GM23338 (cell line): ENCODE data around the gene PHF23. TPM values are rescaled to one million over a fixed set of nuclear protein-coding genes. Genes with fewer than 3 reads are reported as not detected.

Experiments used
- ATAC-seq: fragments of 200-7000 bp; cut with Tn5 transposase; 3 replicates; pipeline ENCODE4 v1.9.1; 2020
- DNase-seq: peaks from one replicate; pipeline ENCODE4 v3.0.0-alpha.2; 2015; ENCODE audit warnings: low spot score
- H2AFZ ChIP-seq: fragments of 200-600 bp; sonication (generic); 2 replicates; pipeline ENCODE4 v1.8.0; 2016; ENCODE audit warnings: antibody characterized with exemption, mild to moderate bottlenecking, moderate library complexity
- H3F3A ChIP-seq: fragments of 200-600 bp; sonication (generic); replicated peaks from 2 replicates; pipeline ENCODE4 v1.8.0; 2017; ENCODE audit warnings: antibody characterized with exemption, mixed run types, low read depth
- H3K27ac ChIP-seq: fragments of 200-600 bp; sonication (generic); 2 replicates; pipeline ENCODE4 v1.6.1; 2016; ENCODE audit warnings: low read depth
- H3K27me3 ChIP-seq: fragments of 200-600 bp; sonication (generic); 2 replicates; pipeline ENCODE4 v1.8.0; 2016; ENCODE audit warnings: mild to moderate bottlenecking, mixed run types, moderate library complexity; ENCODE audit not compliant: insufficient read depth
- H3K36me3 ChIP-seq: fragments of 200-600 bp; sonication (generic); 2 replicates; pipeline ENCODE4 v1.8.0; 2016; ENCODE audit warnings: mild to moderate bottlenecking; ENCODE audit not compliant: insufficient read depth
- H3K4me1 ChIP-seq: fragments of 200-600 bp; sonication (generic); 2 replicates; pipeline ENCODE4 v1.8.0; 2016; ENCODE audit warnings: mild to moderate bottlenecking, moderate library complexity; ENCODE audit not compliant: insufficient read depth
- H3K4me2 ChIP-seq: fragments of 200-600 bp; sonication (generic); 2 replicates; pipeline ENCODE4 v1.7.1; 2017; ENCODE audit warnings: mixed run types
- H3K4me3 ChIP-seq: fragments of 200-600 bp; sonication (generic); 2 replicates; pipeline ENCODE4 v1.6.1; 2016; ENCODE audit warnings: mixed run types
- H3K79me2 ChIP-seq: fragments of 200-600 bp; sonication (generic); replicated peaks from 2 replicates; pipeline ENCODE4 v1.8.0; 2017; ENCODE audit warnings: mild to moderate bottlenecking; ENCODE audit not compliant: insufficient read depth
- H3K9me2 ChIP-seq: fragments of 200-600 bp; sonication (generic); 2 replicates; pipeline ENCODE4 v1.8.0; 2017; ENCODE audit not compliant: insufficient read depth
- H4K20me1 ChIP-seq: fragments of 200-600 bp; sonication (generic); replicated peaks from 2 replicates; pipeline ENCODE4 v1.8.0; 2017; ENCODE audit warnings: mild to moderate bottlenecking; ENCODE audit not compliant: insufficient read depth
- H3K27ac Mint-ChIP-seq: 2 replicates; pipeline ENCODE4 v1.8.0; 2020; ENCODE audit warnings: inconsistent platforms, mild to moderate bottlenecking, moderate library complexity, mixed read lengths
- H3K27me3 Mint-ChIP-seq: 3 replicates; pipeline ENCODE4 v1.8.0; 2022; ENCODE audit warnings: low read depth, mild to moderate bottlenecking, moderate library complexity, mixed read lengths, inconsistent platforms; ENCODE audit not compliant: insufficient read depth, poor library complexity
- H3K36me3 Mint-ChIP-seq: 3 replicates; pipeline ENCODE4 v1.8.0; 2021; ENCODE audit warnings: low read depth, mild to moderate bottlenecking, inconsistent platforms, moderate library complexity, mixed read lengths
- H3K4me1 Mint-ChIP-seq: 3 replicates; pipeline ENCODE4 v1.8.0; 2020; ENCODE audit warnings: mild to moderate bottlenecking, inconsistent platforms, mixed read lengths
- H3K4me3 Mint-ChIP-seq: 3 replicates; pipeline ENCODE4 v1.8.0; 2021; ENCODE audit warnings: moderate library complexity, mild to moderate bottlenecking, inconsistent platforms, mixed read lengths
- H3K9me3 Mint-ChIP-seq: 3 replicates; pipeline ENCODE4 v1.8.0; 2020; ENCODE audit warnings: moderate library complexity, mild to moderate bottlenecking, inconsistent platforms, mixed read lengths
- CREB1 ChIP-seq: fragments of 250-450 bp; sonication (Bioruptor Pico); IDR thresholded peaks from 2 replicates; pipeline ENCODE4 v1.5.0; 2020; ENCODE audit warnings: low read depth, mild to moderate bottlenecking, moderate library complexity
- EZH2 ChIP-seq: fragments of 200-600 bp; sonication (generic); IDR thresholded peaks from one replicate; pipeline ENCODE4 v1.8.0; 2017; ENCODE audit warnings: antibody characterized with exemption, mild to moderate bottlenecking, low read depth; ENCODE audit not compliant: unreplicated experiment
- EZH2phosphoT487 ChIP-seq: fragments of 200-600 bp; sonication (generic); IDR thresholded peaks from one replicate; pipeline ENCODE4 v1.8.1; 2018; ENCODE audit warnings: antibody characterized with exemption; ENCODE audit not compliant: unreplicated experiment
- JUNB ChIP-seq: IDR thresholded peaks from one replicate; pipeline ENCODE4 v1.6.1; 2016; ENCODE audit warnings: antibody characterized with exemption; ENCODE audit not compliant: unreplicated experiment
- NANOG ChIP-seq: IDR thresholded peaks from 2 replicates; pipeline ENCODE4 v1.6.1; 2016; ENCODE audit warnings: antibody characterized with exemption, borderline replicate concordance
- POLR2AphosphoS5 ChIP-seq: IDR thresholded peaks from 2 replicates; pipeline ENCODE4 v1.6.1; 2016; ENCODE audit warnings: antibody characterized with exemption, low read depth
- STAT1 ChIP-seq: IDR thresholded peaks from one replicate; pipeline ENCODE4 v1.6.1; 2016; ENCODE audit warnings: antibody characterized with exemption; ENCODE audit not compliant: unreplicated experiment
- ZNF114 ChIP-seq: fragments of 250-450 bp; sonication (Bioruptor Pico); IDR thresholded peaks from 2 replicates; pipeline ENCODE4 v1.5.0; 2020; ENCODE audit warnings: mild to moderate bottlenecking, moderate library complexity
- ZNF331 ChIP-seq: fragments of 250-450 bp; sonication (Bioruptor Pico); IDR thresholded peaks from 2 replicates; pipeline ENCODE4 v1.5.0; 2020; ENCODE audit warnings: low read depth, mild to moderate bottlenecking, moderate library complexity
- polyA plus RNA-seq: library from polyadenylated mRNA; unstranded; fragments of >200 nt; fragmentation: Nextera tagmentation; extraction: Ambion mirVana; gene quantifications from 2 replicates; pipeline ENCODE4 v1.2.1, GENCODE V29; 2016
- total RNA-seq: library from RNA; depleted of rRNA; stranded (reverse); fragments of >200 nt; shearing (Covaris generic); gene quantifications from 2 replicates; pipeline ENCODE4 v1.2.3, GENCODE V29; 2014
- TF ChIP-seq, protein P1 (sequence below): fragments of 250-450 bp; sonication (Bioruptor Pico); IDR thresholded peaks from 2 replicates; pipeline ENCODE4 v1.5.0; 2020; ENCODE audit warnings: mild to moderate bottlenecking, moderate library complexity
- TF ChIP-seq, protein P2 (sequence below), 2 experiments: fragments of 200-600 bp in 1 of 2; sonication (generic) in 1 of 2; conservative IDR thresholded peaks; 2 replicates each; pipeline versions ENCODE4 v1.5.1 to v1.6.1; 2016 to 2017; ENCODE audit warnings: antibody characterized with exemption in 2 of 2, low read depth in 2 of 2, mild to moderate bottlenecking in 2 of 2, moderate library complexity in 1 of 2
- TF ChIP-seq, protein P3 (sequence below): IDR thresholded peaks from 2 replicates; pipeline ENCODE4 v1.6.1; 2016; ENCODE audit warnings: antibody characterized with exemption
- TF ChIP-seq, protein P4 (sequence below): IDR thresholded peaks from one replicate; pipeline ENCODE4 v1.6.1; 2018; ENCODE audit warnings: antibody characterized with exemption; ENCODE audit not compliant: unreplicated experiment

PHF23 gene
- total and polyA plus RNA-seq, 2 experiments from 2014 or later = 35.4 to 51.0 TPM

DNA sequence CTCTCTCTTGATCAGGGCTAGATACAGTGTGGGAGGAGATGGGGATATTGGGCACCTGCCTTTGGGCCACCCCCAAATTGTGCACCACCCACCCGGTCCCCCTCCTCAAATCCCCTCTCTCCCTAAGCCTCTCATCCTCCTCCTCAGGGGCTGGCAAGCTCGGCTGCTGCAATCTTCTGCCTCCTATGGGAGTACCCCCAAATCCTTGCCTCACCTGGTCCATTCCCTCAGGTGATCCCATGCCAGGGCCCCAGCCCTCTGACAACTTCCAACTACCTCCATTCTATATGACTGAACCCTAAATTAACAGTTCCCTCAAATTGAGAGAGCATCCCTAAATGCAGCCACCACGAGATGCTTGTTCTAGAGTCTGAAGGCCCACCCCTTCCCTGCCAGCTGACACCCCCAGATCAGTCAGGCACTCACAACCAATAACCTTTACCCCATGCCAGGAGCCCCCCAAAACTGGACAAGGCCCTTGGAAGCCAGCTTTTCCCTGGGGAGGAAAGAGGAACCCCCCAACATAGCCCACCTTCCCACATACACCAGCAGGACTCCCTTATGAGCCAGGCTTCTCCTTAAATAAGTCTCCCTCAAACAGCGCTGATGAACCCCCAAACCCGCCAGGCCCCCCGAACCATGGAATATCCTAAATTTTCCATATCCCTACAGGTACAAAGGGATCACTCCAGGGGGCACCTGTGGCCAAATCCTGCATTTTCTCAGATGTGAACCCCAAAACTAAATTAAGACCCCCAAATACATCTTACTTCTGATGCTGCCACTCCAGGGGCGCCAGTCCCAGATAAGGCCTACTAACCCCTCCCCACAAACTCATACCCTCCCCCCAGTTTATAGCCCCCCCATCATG, 22.8 kb downstream of the PHF23 start:
- Mint-ChIP-seq H3K27me3 (peaks cover 45% of the 10 kb centered on the region), H3K27ac (peak overlapping the region; percentile 86; the same call in 1 of the 2 replicates), H3K4me1 (peaks cover 60% of the 10 kb centered on the region), H3K9me3 (no peaks in the 10 kb centered on the region; the same call in 1 of the 3 replicates), H3K36me3 (peaks cover 14% of the 10 kb centered on the region), H3K4me3 (peak overlapping the region; percentile 70)
- Histone ChIP-seq H3K4me3 (peak overlapping the region; percentile 73), H3K9me2 (no peaks in the 10 kb centered on the region), H2AFZ (no peak overlapping the region), H3K4me2 (peak overlapping the region; percentile 95), H4K20me1 (peaks cover 5% of the 10 kb centered on the region; the same call in 1 of the 2 replicates), H3K27me3 (no peaks in the 10 kb centered on the region), H3K79me2 (peaks cover 29% of the 10 kb centered on the region), H3K27ac (no peak overlapping the region; the same call in 1 of the 2 replicates), H3F3A (peaks cover 17% of the 10 kb centered on the region), H3K36me3 (no peaks in the 10 kb centered on the region), H3K4me1 (peaks cover 53% of the 10 kb centered on the region)
- TF ChIP-seq, protein P1, sequence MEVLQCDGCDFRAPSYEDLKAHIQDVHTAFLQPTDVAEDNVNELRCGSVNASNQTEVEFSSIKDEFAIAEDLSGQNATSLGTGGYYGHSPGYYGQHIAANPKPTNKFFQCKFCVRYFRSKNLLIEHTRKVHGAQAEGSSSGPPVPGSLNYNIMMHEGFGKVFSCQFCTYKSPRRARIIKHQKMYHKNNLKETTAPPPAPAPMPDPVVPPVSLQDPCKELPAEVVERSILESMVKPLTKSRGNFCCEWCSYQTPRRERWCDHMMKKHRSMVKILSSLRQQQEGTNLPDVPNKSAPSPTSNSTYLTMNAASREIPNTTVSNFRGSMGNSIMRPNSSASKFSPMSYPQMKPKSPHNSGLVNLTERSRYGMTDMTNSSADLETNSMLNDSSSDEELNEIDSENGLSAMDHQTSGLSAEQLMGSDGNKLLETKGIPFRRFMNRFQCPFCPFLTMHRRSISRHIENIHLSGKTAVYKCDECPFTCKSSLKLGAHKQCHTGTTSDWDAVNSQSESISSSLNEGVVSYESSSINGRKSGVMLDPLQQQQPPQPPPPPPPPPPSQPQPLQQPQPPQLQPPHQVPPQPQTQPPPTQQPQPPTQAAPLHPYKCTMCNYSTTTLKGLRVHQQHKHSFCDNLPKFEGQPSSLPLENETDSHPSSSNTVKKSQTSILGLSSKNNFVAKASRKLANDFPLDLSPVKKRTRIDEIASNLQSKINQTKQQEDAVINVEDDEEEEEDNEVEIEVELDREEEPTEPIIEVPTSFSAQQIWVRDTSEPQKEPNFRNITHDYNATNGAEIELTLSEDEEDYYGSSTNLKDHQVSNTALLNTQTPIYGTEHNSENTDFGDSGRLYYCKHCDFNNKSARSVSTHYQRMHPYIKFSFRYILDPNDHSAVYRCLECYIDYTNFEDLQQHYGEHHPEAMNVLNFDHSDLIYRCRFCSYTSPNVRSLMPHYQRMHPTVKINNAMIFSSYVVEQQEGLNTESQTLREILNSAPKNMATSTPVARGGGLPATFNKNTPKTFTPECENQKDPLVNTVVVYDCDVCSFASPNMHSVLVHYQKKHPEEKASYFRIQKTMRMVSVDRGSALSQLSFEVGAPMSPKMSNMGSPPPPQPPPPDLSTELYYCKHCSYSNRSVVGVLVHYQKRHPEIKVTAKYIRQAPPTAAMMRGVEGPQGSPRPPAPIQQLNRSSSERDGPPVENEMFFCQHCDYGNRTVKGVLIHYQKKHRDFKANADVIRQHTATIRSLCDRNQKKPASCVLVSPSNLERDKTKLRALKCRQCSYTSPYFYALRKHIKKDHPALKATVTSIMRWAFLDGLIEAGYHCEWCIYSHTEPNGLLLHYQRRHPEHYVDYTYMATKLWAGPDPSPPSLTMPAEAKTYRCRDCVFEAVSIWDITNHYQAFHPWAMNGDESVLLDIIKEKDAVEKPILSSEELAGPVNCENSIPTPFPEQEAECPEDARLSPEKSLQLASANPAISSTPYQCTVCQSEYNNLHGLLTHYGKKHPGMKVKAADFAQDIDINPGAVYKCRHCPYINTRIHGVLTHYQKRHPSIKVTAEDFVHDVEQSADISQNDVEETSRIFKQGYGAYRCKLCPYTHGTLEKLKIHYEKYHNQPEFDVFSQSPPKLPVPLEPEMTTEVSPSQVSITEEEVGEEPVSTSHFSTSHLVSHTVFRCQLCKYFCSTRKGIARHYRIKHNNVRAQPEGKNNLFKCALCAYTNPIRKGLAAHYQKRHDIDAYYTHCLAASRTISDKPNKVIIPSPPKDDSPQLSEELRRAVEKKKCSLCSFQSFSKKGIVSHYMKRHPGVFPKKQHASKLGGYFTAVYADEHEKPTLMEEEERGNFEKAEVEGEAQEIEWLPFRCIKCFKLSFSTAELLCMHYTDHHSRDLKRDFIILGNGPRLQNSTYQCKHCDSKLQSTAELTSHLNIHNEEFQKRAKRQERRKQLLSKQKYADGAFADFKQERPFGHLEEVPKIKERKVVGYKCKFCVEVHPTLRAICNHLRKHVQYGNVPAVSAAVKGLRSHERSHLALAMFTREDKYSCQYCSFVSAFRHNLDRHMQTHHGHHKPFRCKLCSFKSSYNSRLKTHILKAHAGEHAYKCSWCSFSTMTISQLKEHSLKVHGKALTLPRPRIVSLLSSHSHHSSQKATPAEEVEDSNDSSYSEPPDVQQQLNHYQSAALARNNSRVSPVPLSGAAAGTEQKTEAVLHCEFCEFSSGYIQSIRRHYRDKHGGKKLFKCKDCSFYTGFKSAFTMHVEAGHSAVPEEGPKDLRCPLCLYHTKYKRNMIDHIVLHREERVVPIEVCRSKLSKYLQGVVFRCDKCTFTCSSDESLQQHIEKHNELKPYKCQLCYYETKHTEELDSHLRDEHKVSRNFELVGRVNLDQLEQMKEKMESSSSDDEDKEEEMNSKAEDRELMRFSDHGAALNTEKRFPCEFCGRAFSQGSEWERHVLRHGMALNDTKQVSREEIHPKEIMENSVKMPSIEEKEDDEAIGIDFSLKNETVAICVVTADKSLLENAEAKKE (CRISPR knock-in tag) = no peak
- TF ChIP-seq EZH2phosphoT487 (no peak), POLR2AphosphoS5 (no peak), STAT1 (no peak), NANOG (no peak), CREB1 (CRISPR knock-in tag) (no peak), ZNF331 (CRISPR knock-in tag) (no peak), JUNB (no peak), ZNF114 (CRISPR knock-in tag) (no peak), EZH2 (no peak)
- TF ChIP-seq, protein P2, sequence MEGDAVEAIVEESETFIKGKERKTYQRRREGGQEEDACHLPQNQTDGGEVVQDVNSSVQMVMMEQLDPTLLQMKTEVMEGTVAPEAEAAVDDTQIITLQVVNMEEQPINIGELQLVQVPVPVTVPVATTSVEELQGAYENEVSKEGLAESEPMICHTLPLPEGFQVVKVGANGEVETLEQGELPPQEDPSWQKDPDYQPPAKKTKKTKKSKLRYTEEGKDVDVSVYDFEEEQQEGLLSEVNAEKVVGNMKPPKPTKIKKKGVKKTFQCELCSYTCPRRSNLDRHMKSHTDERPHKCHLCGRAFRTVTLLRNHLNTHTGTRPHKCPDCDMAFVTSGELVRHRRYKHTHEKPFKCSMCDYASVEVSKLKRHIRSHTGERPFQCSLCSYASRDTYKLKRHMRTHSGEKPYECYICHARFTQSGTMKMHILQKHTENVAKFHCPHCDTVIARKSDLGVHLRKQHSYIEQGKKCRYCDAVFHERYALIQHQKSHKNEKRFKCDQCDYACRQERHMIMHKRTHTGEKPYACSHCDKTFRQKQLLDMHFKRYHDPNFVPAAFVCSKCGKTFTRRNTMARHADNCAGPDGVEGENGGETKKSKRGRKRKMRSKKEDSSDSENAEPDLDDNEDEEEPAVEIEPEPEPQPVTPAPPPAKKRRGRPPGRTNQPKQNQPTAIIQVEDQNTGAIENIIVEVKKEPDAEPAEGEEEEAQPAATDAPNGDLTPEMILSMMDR (conservative IDR thresholded peaks at IDR 0.05; ENCODE audit: low read depth in 2 of 2) = no peak
- TF ChIP-seq, protein P3, sequence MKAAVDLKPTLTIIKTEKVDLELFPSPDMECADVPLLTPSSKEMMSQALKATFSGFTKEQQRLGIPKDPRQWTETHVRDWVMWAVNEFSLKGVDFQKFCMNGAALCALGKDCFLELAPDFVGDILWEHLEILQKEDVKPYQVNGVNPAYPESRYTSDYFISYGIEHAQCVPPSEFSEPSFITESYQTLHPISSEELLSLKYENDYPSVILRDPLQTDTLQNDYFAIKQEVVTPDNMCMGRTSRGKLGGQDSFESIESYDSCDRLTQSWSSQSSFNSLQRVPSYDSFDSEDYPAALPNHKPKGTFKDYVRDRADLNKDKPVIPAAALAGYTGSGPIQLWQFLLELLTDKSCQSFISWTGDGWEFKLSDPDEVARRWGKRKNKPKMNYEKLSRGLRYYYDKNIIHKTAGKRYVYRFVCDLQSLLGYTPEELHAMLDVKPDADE = no peak
- TF ChIP-seq, protein P4, sequence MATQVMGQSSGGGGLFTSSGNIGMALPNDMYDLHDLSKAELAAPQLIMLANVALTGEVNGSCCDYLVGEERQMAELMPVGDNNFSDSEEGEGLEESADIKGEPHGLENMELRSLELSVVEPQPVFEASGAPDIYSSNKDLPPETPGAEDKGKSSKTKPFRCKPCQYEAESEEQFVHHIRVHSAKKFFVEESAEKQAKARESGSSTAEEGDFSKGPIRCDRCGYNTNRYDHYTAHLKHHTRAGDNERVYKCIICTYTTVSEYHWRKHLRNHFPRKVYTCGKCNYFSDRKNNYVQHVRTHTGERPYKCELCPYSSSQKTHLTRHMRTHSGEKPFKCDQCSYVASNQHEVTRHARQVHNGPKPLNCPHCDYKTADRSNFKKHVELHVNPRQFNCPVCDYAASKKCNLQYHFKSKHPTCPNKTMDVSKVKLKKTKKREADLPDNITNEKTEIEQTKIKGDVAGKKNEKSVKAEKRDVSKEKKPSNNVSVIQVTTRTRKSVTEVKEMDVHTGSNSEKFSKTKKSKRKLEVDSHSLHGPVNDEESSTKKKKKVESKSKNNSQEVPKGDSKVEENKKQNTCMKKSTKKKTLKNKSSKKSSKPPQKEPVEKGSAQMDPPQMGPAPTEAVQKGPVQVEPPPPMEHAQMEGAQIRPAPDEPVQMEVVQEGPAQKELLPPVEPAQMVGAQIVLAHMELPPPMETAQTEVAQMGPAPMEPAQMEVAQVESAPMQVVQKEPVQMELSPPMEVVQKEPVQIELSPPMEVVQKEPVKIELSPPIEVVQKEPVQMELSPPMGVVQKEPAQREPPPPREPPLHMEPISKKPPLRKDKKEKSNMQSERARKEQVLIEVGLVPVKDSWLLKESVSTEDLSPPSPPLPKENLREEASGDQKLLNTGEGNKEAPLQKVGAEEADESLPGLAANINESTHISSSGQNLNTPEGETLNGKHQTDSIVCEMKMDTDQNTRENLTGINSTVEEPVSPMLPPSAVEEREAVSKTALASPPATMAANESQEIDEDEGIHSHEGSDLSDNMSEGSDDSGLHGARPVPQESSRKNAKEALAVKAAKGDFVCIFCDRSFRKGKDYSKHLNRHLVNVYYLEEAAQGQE = no peak
- no peak for ATAC-seq
- no peak for DNase-seq
